Prostate gland (tissue), 2 donors: ENCODE measurements around the gene NEURL1B.

Experiments used
- POLR2A ChIP-seq: fragments of 450-650 bp; IDR thresholded peaks from one replicate; pipeline ENCODE4 v1.6.1; 2016; ENCODE audit warnings: antibody characterized with exemption, mild to moderate bottlenecking
- POLR2AphosphoS5 ChIP-seq: sonication (generic); formaldehyde crosslinking; IDR thresholded peaks from one replicate; pipeline ENCODE4 v1.6.1; 2017; ENCODE audit warnings: antibody characterized with exemption
- TF ChIP-seq, protein P1 (sequence below), 4 experiments: fragments of 200-600 bp in 2 of 4; fragments of 450-650 bp in 2 of 4; sonication (generic) in 2 of 4; IDR thresholded peaks; 1 replicate in 3 of 4; 2 replicates in 1 of 4; pipeline ENCODE4 v1.5.1; 2016 to 2019; ENCODE audit warnings: antibody characterized with exemption in 4 of 4, mild to moderate bottlenecking in 2 of 4, moderate library complexity in 2 of 4

DNA sequence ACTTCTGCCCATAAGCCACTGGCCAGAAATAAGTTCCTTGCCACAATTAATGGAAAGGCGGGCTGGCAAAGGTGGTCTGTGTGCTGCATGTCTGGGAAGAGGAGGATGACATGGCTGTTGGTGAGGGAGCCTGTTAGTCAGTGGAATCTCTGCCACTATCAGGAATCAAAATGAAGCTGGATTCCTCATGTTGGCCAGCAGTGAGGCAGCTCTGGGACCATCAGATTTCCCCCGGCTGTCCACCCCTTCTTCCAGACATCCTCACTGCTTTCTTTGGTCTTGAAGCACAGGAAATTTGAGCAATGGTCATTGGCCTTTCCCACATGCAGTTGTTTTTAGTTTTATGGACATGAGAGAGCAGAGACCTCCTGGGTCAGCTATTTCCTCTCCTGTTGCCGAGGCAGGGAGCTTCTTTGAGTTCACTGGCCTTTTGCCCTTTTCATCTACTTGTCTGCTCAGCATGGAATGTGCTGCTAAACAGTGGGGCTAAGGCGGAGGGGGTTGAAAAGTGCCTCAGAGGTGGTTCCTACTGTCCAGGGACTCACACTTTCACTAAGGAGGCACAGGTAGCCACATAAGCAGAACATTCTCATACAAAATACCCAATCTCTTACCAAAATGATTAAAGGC is 34.8 kb upstream of the NEURL1B start:
- TF ChIP-seq, protein P1, sequence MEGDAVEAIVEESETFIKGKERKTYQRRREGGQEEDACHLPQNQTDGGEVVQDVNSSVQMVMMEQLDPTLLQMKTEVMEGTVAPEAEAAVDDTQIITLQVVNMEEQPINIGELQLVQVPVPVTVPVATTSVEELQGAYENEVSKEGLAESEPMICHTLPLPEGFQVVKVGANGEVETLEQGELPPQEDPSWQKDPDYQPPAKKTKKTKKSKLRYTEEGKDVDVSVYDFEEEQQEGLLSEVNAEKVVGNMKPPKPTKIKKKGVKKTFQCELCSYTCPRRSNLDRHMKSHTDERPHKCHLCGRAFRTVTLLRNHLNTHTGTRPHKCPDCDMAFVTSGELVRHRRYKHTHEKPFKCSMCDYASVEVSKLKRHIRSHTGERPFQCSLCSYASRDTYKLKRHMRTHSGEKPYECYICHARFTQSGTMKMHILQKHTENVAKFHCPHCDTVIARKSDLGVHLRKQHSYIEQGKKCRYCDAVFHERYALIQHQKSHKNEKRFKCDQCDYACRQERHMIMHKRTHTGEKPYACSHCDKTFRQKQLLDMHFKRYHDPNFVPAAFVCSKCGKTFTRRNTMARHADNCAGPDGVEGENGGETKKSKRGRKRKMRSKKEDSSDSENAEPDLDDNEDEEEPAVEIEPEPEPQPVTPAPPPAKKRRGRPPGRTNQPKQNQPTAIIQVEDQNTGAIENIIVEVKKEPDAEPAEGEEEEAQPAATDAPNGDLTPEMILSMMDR (IDR thresholded peaks at IDR 0.05) = no peak
- no peak for TF ChIP-seq POLR2A
- no peak for TF ChIP-seq POLR2AphosphoS5
